HG03432 (cell line): Measurements from ENCODE around the gene SPRYD4.
"Not testable (repeated sequence)": the region's sequence is repeated elsewhere in the genome, so short reads cannot be mapped to it uniquely, and the experiment has no call there.

Source experiments
- ATAC-seq: cut with Tn5 transposase; IDR thresholded peaks from one replicate; pipeline ENCODE4 v1.9.1; 2021; ENCODE audit warnings: mild to moderate bottlenecking, moderate library complexity; ENCODE audit not compliant: unreplicated experiment

SPRYD4 gene

DNA sequence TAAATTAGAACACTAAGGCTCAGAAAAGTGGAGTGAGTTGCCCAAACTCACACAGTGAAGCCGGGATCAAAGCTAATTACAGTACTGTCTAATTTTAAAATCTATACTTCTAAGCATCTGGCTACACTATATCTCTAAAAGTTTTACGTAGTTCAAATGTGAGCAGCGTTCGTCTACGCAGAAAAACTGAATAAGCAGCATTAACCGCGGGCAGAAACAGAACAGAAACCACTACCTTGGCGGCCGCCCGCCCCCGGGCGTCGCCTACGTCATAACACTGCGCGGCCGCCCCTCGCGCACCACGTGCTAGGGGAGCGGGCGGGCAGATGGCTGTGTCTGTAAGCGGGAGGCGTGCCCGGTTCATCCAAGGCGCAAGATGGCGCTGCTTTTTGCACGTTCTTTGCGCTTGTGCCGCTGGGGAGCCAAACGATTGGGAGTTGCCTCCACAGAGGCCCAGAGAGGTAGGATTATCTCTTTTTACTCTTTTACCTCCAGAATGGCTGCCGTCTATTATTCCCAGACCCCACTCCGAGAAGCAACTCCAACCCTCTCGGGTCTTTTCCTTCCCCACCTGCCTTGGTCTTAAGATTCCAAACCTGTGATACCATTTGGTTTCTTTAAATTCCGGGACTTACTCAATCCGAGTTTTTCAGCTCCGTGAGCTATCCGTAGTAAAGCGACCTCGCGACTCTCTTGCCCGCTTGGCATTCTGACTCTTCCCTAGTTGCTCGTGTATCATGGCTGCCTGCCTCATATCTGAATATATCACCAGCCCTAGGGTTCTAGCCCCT, at the start of gene SPRYD4:
TSS of gene SPRYD4 (plus strand) at position 363 of the 791 bp plus-strand sequence. CDS start at position 377, 14 bp downstream.
- ATAC-seq, result peak; percentile 92

DNA sequence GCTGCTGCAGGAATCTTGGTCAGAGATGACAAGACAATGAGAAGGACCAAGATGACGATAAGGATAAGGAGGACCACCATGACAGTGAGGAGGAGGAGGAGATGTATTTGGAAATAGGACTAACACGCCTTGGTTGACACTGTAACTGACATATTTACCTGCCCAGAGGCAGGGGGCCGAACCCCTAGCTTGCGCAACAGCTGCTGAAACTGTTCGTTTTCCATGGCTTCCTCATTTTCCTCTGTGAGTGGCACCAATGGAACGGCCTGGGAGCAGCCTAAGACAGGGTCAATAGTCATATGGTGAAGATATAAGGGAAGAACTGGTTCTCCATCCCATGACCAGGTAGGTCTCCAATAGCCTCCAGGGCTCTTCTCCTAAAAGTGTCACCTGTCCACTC, 48.0 kb upstream of the SPRYD4 start:
- ATAC-seq, result no peak

DNA sequence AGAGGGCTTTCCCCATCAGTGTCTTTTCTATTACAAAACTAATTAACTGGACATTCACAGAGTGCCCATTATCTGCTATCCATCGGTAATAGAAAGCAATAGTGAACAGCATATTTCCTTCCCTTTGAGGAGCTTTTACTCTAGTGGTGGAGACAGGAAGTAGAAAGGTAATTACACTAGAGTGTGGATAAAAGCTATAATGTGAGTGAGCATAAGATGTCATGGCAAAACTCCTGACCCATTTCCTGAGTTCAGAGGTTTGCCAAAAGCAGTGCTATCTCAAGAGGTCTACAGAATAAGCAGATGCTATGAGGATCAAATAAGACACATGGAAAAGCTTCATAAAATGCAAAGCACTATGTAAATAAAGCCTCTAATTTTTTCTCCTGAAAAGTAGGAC, 43.2 kb upstream of the SPRYD4 start:
- no peak for ATAC-seq

DNA sequence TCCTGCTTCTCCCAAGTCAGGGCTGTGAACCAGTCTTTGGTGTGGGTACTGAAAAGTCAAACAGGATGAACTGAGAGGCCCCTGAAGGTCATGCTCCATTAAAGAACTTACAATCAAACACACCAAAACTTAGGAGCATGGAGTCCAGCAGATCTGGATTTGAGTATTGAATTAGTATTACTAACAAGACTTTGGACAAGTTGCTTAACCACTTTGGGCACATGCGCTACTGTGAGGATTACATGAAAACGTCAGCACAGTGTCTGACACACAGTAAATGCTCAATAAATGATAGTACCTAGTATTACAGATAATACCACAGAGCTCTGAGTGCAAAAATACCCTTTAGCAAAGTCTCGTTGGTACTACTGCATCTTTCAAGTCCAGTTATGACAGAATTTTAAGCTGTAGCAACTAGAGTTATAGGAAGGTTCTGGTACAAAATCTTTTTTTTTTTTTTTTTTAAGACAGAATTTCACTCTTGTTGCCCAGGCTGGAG, 42.4 kb upstream of the SPRYD4 start:
- ATAC-seq, result no peak

DNA sequence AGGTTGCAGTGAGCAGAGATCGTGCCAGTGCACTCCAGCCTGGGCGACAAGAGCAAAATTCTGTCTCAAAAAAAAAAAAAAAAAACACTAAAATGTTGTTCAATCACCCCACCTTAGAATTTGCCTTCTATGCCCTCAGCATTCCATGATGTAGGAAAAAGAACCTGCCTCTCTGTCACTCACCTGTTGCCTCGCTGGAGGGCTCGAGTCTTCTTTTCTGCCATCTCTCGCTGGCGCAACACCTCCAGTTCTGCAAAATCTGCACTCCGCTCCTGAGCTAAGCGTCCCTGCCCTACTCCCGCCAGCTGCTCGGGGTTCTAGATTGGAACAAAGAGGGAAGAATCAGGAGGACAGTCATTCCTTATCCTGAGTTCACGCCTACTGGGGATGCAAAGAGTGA, 37.1 kb upstream of the SPRYD4 start:
- no peak for ATAC-seq

DNA sequence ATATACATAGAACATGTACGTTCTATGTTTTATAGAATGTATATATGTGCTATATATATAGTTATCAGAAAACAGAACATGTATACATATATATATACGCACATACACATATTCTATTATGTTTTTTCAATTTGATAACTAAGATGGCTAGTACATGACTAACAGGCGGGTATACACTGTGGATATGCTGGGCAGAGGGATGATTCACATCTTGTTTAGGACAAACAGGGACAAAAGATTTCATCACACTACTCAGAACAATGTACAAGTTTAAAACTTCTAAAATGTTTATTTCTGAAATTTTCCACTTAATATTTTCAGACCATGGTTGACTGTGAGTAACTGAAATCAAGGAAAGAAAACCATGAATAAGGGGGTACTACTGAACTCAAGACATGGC, 36.5 kb upstream of the SPRYD4 start:
- ATAC-seq, result no peak

DNA sequence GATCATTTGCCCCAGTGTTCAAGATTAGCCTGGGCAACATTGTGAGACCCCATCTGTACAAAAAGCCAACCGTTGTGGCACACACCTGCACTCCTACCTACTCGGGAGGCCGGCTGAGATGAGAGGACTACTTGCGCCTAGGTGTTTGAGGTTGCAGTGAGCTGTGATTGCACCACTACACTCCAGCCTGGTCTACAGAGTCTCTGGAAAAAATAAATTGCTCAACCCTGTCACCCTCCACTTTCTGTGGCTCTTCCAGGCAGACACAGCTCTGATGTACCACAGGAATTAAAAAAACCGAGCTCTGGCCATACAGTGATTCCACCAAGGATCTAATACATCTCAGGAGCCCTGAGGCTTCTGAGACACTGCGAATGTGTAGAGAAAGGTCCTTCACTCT, 33.5 kb upstream of the SPRYD4 start:
- ATAC-seq, result no peak

DNA sequence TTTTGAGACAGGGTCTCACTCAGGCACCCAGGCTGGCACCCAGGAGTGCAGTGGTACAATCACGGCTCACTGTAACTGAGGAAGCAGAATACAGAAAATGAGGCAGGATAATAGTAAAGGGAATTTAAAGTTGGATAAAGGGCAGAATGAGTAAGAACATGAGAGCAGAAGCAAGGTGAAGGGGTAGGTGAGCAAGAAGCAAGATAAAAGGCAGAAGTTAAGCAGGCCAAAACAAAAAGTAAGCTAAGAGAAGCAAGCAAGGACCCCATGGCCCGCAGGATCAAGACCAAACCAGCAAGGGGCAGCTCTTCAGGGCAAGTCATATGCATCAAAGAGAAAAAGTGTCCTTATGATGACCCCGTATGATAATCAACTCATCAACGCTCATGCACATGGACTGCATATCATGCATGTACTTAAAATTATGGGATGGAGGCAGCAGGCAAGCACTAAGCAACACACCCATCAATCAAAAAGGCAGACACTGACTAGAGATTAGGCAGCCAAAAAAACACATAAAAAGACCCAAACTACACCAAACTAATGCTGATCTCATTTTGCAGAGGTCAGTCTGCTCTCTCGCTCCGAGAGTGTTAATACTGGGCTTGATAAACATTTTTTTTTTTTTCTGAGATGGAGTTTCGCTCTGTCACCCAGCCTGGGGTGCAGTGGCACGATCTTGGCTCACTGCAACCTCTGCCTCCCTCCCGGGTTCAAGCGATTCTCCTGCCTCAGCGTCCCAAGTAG, 30.8 kb upstream of the SPRYD4 start:
- no peak for ATAC-seq

DNA sequence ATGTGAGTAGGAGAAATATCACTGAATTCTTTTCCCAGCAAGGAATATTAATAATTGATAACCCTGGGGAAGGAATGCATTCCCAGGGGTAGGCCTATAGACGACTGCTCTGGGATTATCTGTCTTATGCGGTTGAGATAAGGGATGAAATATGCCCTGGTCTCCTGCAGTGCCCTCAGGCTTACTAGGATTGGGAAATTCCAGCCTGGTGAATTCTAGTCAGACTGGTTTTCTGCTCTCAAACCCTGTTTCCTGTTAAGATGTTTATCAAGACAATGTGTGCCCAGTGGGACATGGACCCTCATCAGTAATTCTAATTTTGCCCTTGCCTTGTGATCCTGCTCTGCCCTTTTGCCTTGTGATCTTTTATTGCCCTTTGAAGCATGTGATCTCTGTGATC, 25.2 kb upstream of the SPRYD4 start:
- ATAC-seq, result not testable (repeated sequence)

DNA sequence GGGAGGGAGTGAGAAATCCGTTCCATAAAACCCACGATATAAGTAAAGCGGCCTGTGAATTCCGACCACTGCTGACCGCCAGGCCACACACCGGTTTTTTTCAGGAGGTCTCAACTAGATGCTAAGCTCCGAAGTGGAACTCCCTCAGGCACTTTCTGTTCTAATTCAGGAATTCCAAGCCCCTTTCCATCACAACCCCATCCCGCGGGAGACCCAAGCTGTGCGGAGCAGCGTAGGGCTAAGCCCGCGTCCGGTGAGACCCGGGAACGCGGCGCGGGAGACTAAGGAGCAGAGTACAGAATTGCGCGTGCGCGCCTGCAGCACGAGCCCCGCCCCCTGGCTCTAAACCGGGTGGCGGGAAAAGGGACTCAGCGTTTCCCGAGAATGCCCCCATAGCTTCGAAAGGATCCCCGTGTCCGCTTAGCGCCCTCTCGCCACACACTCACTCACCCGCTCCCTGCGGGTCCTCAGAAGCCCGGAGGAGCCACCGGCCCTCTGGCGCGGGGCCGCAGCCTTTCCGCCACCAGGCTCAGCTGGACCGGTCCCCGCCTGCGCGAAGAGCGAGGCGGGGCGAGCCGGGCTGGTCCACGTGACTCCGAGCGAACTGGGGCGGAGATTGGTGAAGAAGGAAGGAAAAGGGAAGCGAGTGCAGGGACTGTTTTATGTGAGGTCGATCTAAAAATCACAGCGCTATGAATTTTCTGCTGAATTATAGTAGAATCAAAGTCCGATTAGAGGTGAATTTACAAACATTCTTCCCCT, 19.3 kb upstream of the SPRYD4 start, which contains the start of gene TIMELESS:
TSS of gene TIMELESS (minus strand) at position 567 of the 762 bp plus-strand sequence. CDS start 15,256 bp downstream, outside the sequence.
- peak; percentile 97 for ATAC-seq

DNA sequence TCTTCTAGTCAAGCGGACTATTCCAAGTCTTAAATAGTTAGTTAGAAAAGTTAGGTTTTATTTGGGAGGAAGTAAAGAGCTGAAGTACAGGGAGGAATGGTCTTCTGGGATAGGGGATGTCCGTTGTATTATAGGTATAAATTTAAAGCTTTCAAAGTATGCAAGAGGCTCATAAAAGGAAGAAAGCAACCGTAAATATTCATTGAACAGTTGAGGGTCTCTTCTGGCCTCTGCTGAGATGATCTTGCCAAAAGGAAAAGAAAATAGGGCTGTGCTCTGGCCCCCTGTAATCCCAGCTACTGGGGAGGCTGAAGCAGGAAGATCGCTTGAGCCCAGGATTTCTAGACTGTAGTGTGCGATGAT, 18.8 kb upstream of the SPRYD4 start:
- ATAC-seq, result no peak

DNA sequence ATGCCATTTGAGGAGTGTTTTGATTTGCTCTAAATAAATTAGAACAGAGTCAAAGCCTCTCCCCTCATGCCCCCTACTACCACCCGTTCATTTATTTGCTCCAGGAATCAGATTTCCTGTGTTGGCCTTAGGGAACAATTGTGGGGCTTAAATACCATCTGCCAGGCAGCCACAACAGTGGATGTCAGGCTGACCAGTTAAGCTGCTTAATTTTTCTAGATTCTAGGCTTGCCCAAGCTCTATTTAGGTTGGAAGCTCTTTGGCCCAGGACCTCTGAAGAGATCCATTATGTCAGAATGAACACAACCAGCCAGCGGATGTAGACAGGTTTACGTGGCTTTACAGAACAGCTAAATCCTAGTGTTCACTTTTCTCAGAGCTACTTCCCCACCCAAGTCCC, 18.1 kb upstream of the SPRYD4 start:
- ATAC-seq, result no peak

DNA sequence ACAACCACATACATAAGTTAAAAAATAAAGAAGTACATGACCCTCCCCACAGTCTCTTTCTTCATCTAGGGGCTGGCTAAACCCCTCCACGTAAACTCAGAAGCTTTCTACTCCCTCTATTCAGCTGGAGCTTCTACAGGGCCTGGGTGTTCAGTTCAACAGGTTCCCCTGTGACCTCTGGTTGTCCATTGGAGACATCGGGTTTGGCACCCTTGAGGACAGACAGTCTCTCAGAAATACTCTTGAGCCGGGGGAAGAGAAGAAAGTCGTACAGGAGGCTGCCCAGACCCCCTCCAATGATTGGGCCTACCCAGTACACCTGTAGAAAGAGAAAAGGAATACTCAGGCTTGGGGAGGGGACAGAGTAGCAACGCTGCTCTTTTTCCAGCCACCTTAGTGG, 17.2 kb upstream of the SPRYD4 start:
- ATAC-seq, result no peak

DNA sequence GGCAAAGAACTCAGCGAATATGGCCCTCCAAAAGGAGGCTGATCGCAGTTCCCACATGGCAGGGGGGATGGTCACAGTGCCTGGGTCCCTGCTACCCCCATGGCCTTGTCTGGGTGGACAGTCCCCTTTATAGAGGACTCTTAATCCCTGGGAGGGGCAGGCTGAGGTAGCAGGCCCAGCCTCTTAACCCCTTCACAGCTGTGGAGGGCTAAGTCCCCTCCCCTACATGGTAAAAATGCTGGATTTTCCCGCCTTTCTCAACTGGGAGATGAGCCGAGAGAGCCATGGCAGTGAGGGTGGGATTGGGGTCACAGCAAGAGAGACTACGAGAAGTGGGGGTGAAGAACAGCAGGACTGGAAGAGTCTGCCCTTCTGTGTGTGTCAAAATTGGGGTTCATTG, 13.8 kb upstream of the SPRYD4 start, which contains the start of gene MIP:
TSS of gene MIP (minus strand) at position 101 of the 400 bp plus-strand sequence. CDS start at position 57, 44 bp downstream.
- no peak for ATAC-seq

DNA sequence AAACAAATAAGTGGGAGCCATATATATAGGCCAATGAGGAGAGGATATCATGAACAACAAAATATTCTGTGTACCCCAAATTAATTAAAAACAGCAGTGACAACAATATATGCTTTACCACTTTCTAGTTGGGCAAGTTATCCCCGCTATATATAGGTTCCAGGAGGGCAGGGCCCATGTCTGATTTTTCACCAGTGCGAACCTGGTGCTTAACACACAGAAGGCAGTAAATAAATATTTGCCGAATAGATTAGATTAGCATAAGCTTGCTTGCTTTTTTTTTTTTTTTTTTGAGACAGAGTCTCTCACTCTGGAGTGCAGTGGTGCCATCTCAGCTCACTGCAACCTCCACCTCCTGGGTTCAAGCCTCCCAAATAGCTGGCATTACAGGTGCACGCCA, 10.6 kb upstream of the SPRYD4 start:
- ATAC-seq, result no peak

DNA sequence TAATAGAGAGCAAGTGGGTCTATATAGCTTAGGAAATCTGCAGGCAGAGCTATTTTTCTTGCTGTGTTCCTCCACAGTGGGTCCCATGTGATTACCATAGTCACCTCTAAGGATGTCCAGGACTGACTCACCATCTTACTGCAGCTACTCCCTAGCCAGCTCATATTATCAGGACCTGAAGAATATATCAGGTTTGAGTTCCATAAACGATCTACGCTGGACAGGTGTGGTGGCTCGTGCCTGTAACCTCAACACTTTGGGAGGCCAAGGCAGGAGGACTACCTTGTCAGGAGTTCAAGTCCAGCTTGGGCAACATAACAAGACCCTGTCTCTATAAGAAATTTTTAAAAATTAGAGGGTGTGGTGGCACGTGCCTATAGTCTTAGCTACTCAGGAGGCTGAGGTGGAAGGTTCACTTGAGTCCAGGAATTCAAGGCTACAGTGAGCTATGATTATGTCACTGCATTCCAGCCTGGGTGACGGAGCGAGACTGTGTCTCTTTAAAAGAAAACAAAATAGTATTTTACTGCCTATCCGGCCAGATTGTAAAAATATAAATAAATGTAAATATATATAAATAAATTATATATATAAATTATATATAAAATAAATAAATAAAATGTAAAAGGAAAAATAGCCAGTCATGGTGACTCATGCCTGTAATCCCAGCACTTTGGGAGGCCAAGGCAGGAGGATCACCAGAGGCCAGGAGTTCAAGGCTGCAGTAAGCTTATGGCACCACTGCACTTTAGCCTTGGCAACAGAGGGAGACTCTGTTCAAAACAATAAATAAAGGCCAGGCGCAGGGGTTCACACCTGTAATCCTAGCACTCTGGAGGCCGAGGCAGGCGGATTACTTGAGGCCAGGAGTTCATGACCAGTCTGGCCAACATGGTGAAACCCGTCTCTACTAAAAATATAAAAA, 6.9 kb upstream of the SPRYD4 start:
- ATAC-seq, result no peak

DNA sequence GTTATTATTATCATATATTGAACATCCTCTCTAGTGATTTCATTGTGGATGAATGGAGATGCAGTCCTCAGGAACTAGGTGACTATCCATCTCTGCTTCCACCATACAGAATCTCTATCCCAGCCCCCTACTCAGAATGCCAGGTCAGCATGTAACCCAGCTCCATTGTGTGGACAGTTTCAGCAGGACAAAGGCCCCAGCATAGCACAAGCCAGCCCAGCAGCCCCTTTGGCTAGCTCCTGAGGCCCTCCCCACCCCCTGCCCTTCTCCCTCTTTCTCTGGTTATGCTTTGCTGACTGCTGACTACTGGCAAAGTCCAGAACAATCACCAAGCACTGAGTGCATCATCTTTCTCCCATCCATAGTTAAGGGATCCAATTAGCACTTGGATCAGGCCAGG, 5.8 kb upstream of the SPRYD4 start:
- no peak for ATAC-seq

DNA sequence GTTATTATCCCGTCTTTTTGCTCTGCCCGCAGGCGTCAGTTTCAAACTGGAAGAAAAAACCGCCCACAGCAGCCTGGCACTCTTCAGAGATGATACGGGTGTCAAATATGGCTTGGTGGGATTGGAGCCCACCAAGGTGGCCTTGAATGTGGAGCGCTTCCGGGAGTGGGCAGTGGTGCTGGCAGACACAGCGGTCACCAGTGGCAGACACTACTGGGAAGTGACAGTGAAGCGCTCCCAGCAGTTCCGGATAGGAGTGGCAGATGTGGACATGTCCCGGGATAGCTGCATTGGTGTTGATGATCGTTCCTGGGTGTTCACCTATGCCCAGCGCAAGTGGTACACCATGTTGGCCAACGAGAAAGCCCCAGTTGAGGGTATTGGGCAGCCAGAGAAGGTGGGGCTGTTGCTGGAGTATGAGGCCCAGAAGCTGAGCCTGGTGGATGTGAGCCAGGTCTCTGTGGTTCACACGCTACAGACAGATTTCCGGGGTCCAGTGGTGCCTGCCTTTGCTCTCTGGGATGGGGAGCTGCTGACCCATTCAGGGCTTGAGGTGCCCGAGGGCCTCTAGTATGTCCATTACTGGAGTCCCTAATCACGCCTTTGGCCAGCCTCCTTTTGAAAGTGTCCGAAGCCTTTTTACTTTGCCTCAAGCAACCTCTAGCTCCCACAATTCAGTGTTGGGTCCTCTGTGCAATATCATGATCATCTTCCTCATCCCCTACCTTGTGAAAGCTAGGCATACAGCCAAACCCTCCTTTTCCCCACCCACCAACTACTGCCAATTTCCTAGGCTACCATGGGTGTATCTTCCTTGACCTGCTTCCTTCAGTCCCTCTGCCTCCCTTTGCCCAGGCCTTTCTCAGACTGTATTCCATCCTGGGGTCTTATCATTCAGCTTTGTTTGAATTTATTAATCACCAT, 891 bp downstream of the SPRYD4 start:
- ATAC-seq, result no peak

DNA sequence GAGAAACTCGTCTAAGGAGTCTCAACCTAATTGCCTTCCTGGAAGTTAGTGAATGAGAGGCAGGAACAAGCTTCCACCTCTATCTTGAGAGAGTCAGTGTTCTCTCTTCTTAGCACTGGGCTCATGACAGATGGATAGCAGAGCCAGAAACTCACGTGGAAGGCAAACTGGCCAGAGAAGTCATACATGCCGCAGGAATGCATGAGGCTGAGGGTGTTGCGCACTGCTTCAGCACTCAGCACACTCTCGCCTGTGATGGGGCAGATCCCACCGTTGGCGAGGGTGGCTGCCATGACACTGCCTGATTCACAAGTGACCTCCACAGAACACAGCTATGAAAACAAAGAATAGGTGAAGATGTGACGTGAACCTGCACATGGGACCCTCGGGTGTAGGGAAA, 6.0 kb downstream of the SPRYD4 start:
- no peak for ATAC-seq
